ENCODE results near the gene PHF23. TPM values are rescaled to one million over a fixed set of nuclear protein-coding genes. Genes with fewer than 3 reads are reported as not detected.

The PHF23 gene
- total RNA-seq, 1 donor from 2014 or later = 47.4 TPM

DNA sequence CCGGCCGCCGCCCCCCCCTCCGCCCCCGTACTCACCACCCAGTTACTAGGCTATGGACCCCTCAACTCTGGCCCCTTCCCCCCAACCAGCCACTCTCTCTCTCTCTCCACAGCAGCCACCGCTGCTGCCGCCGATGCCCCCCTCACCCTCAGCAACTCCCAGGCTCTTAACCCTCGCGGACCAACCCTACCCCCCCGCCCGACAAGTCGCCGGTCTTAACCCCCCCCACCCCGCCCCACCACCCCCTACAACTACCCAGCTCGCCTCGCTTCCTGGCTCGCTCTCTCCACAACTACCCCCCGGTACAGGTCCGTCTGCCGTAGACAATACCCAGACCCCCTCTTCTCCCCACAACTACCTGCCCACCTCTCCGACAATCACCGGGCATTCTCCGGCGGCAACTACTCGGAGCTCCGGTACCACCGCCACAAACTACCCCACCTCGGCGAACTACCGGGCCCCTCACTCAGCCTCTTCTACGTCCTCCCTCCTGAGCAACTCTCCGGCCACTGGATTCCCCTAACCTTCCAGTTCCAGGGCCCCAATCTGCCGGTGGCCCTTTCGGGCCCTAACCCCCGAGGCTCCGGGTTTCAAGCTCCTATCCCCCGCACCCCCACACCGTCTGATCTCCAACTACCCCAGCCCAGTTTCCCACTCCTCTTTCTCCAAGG lies 702 bp downstream of the PHF23 start:
- DNase-seq (ENCODE audit: low spot score) = no peak

DNA sequence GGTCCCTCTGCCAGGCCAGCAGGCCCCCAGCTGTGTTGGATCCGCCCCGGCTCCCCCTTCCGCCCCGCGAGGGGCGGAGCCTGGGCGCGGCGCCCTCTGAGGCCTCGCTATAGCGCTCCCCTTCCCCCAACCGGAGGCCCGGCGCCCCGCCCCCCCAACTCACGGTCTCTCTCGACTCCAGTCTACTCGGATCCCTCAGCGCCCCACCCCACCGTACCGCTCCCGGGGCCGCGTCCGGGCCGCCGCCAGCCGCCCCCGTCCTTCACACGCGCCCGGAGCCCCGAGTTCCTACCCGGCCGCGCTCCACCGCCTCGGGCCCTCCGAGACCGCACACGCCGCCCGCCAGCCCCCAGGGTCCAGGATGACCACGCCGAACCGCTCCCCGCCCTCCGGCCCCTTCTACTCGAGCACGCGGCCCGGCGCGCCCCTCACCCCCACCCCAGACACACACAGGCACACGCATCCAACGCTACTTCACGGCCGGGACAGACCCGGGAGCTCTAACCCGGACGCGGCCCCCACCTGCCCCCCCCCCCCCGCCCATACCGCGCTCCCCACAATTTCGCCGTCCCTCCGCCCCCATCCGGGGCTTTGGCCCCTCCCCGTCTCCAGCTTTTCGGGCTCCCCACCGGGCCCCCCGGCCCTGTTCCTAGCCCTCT lies 1.4 kb downstream of the PHF23 start:
- DNase-seq (ENCODE audit: low spot score) = peak; percentile 96

DNA sequence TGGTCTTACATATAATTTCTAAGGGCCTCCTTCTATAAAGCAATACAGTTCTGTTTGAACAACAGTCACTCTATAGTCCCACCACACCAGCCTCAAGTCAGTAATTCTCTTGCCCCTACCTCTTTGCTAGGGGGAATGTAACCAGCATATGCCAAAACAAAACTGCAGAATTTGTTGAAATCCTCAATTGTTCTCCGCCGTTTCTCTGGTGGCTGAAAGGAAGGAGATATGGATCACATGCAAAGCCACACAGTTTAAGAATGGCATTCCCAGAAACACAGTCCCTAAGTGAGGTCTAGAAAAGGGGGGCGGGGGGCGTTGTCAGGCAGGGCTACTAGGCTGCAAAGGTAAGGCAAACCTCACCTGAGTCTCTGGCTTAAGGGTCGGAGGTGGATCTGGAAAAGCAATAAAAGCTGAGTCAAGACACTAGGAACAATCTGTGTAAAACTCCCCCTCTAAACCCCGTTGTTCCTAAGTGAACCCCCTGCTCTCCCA lies 1.9 kb downstream of the PHF23 start:
- DNase-seq (ENCODE audit: low spot score) = no peak

- DNase-seq (ENCODE audit: low spot score) = no peak
These were observed 2.4 kb downstream of the PHF23 start for GRCh38 chr17:7236808-7237207.

DNA sequence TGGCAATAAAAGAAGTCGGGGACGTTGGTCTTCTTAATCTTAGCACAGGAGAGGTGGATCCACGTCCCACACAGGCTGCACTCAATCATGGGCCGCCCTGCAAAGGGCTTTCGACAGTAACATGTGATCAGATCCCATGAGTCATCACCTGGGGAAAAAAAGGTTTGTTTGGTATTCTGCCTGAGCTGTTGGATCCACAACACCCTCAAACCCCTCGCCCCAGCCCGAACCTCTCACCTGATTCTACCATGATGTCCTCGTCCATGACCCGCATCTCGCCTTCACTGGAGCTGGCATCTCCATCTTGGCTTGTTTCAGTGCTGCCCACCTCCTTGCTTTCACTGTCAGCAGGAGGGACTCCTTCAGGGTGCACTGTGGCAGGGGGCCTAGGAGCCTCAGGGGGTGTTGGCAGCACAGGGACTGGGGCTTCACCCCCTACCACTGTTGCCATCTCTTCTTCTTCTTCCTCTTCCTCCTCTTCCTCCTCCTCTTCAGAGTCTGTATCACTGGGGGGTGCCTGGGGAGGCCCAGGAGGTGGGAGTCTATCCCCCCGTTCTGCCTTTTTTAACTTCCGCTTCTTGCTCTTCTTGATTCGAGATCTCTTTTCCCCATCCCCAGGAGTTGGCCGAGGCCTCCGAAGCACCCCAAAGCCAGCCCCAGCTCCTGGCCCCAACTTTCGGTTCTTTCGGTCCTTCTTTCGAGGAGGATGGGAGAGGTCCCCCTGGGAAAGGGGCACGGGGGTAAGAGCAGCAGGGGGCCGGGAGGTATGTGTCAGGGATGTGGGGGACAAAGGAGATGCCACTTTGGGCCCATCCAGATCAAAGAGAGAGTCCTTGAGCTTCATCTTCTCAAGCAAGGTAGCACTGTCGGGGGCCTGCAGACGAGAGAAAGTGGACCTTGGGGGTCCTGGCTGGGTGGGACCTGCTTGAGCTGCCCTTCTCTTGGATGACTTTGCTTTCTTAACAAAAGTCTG lies 3.3 kb downstream of the PHF23 start:
- DNase-seq (ENCODE audit: low spot score) = no peak

DNA sequence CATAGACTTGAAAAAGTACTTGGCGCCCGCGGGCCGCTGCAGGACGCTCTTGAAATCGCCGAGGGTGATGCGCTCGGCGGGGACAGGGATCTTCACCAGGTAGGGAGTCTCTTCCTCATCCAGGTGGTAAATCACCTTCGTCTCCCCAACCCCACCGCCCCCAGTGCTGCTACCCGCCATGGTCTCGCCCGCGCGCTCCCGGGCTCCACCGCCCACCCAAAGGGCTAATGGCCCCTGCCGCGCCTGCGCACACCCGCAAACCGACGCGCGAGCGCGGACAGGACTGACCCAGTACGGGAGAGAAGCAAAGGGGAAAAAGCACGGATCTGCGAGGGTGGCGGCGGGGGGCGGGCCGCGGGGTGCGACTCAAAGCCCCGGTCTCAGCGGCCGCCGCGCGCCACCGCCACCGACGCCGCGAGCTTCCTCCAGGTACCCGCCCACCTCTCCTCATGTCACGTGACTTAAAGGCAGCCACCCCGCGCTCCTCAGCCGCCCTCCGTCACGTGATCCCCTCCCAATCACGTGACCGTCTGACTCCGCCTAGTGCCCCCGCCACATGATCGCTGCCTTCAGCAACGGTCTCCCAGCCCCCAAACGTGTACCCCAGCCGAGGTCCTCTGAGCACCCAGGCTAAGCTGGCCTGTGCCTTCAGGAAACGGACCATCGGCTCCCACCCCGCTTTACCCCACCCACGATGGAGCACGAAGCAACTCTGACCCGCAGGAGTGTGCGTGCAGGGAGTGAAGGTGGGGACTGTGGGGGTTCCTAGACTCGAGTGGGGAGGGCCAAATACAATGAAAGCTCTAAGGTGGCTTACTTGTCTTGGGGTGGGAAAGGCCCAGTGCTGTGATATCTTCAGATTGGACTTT lies 4.9 kb downstream of the PHF23 start, which contains the start of gene DVL2:
TSS of gene DVL2 (minus strand) at position 435 of the 869 bp plus-strand sequence. CDS start at position 180, 255 bp downstream.
- DNase-seq (ENCODE audit: low spot score) = peak; percentile 98

DNA sequence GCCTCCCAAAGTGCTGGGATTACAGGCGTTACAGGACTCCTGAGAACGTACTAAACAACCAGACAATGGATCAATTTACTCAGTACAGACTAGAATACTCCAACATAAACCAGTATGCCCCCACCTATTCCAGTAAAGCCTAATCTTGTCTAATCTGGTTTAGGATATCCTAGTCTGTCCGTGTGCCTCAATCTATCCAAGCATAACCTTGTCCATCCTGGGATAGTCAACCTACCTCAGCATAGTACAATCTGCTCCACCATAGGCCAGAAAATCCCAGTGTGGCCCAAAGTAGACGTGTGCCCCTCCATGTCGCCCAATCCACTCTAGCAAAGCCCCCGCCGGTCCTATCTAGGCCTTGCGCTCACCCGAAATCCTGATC lies 5.6 kb downstream of the PHF23 start:
- no peak for DNase-seq (ENCODE audit: low spot score)

- no peak for DNase-seq (ENCODE audit: low spot score)
These were observed 7.1 kb downstream of the PHF23 start for GRCh38 chr17:7232114-7232513.

- no peak for DNase-seq (ENCODE audit: low spot score)
These were observed 9.8 kb downstream of the PHF23 start for GRCh38 chr17:7229504-7229903.

DNA sequence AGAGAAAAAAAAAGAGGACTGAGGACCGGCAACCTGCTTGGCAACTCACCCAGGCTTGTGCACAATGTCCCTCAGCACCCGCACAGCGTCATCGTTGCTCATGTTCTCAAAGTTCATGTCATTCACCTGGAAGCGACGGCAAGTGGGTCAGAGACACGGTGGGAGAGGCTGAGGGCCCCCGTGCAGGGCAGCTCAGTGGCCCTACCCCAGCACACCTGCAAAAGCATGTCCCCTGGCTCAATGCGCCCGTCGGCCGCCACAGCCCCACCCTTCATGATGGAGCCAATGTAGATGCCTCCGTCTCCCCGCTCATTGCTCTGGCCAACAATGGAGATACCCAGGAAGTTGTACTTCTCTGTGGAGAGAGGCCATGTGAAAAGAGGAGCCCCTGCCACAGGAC lies 10.3 kb downstream of the PHF23 start:
- DNase-seq (ENCODE audit: low spot score) = no peak

DNA sequence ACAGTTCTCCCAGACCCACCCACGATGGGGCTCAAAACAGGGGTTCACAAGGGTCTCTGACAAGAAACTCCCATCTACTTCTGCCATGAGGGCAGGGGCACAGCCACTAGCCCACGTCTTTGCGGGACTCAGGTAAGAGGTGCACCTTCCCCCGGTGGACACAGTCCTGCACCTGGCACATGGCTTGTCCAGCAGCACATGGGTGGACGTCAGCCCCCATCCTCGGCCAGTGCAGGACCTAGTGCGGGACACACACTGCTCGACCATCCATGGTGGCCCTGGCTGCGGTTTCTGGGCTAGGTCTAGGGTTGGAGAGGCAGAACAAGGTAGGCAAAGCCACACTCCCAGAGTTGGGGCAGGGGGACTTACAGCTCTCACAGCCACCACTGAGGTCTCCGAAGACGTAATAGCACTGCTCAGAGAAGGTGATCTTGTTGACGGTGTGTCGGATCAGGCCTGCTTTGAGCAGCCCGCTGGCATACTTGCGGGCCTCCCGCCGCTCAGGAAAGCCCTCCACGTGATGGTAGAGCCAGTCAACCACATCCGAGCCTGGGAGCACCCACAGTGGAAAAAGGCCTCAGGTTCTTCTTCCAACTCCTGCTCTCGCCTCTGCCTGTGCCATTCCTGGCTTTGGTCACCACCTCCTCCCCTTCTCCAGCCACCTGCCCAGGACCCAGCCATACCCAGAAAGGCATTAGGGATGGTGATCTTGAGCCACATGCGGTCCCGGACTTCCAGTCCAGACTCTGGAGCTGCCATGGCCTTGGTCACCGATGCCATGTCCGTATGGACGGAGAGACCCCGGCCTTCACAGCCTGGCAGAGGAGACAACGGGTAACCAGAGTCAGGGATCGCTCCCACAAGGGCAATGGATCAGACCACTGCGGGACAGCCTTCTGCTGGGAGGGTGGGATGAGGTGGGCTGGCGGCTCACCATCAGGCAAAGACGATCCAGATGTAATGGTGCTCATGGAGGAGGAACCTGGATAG lies 12.2 kb downstream of the PHF23 start:
- DNase-seq (ENCODE audit: low spot score) = no peak

- DNase-seq (ENCODE audit: low spot score) = no peak
These were observed 13.4 kb downstream of the PHF23 start for GRCh38 chr17:7225711-7226331.

- no peak for DNase-seq (ENCODE audit: low spot score)
These were observed 14.6 kb downstream of the PHF23 start for GRCh38 chr17:7224661-7225111.

GRCh38 chr17:7224110-7224509 lies 15.1 kb downstream of the PHF23 start:
- DNase-seq (ENCODE audit: low spot score) = no peak

DNA sequence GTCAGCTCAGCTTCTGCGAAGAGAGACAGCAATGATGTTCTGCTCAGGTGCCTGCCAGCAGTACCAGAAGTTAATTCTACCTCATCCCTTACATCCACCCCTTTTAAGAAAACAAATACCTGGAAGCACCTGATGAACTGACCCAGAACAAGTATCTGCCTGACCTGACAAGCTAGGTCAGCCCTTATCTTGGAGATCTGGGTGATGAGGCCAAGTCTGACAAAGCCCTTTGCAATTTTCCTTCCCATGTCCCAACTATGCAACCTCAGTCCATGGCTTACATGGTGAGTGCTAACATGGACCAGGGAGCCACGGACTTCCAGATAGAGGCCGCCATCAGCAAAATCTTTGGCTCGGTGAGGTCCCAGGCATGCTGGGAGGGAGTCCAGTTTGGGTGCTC lies 15.9 kb downstream of the PHF23 start:
- DNase-seq (ENCODE audit: low spot score) = no peak

DNA sequence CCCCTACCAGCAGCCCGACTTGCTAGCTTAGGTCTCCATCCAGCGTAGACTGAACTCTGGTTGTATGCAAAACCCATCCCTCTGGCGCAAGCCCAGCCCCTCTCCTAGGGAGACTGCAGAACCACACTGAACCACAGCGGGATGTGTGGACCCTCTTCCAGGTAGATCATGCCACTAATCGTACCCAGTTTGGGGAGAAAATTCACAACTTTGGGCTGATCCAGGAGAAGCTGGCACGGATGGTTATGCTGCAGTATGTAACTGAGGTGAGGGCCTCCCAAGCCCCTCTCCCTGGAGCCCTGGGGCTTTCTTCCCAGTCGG lies 16.3 kb downstream of the PHF23 start:
- no peak for DNase-seq (ENCODE audit: low spot score)

GRCh38 chr17:7222093-7222971 lies 16.9 kb downstream of the PHF23 start:
- no peak for DNase-seq (ENCODE audit: low spot score)

All from mesenteric fat pad (tissue), 1 donor.